ENCODE measurements around the gene ANXA10.

GRCh38 chr4:168126952-168127351 is 34.6 kb downstream of the ANXA10 start:
- TF ChIP-seq POLR2A (IDR thresholded peaks at IDR 0.05) = no peak
- no peak for TF ChIP-seq CTCF (IDR thresholded peaks at IDR 0.05)
